ENCODE measurements around the gene KLF7.

DNA sequence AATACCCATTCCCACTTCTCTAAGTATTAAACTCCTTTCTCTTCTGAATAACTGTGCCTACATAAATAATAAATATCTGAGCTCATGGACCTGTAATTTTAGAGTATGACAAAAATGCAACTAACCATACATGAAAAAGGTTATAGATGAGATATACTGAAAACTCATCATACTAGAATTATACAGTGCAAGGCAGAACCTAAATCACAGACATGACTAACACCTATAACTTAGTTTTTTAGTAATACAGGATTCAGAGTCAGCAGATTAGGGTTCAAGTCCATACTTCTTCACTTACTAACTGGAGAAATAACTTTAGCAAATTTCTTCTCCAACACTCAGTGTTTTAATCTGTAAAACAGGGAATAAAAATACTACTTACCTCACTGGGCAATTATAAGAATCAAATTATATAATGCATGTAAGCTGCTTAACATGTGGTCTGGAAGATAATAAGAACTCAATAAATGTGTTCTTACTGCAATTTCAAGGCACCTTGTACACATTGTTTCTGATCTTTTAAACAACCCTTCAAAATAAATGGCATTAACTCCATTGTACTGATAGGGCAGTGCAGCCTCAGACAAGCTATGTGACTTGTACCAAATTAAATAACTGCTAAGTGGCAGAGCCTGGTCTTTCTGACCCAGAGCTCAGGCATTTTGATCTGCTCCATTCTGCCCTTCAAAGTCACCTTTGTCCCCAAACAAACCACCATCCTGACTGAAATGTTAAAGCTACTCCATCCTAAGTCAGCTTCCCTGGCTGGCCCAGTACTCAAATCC is 39.6 kb upstream of the KLF7 start:
- TF ChIP-seq, protein P1, sequence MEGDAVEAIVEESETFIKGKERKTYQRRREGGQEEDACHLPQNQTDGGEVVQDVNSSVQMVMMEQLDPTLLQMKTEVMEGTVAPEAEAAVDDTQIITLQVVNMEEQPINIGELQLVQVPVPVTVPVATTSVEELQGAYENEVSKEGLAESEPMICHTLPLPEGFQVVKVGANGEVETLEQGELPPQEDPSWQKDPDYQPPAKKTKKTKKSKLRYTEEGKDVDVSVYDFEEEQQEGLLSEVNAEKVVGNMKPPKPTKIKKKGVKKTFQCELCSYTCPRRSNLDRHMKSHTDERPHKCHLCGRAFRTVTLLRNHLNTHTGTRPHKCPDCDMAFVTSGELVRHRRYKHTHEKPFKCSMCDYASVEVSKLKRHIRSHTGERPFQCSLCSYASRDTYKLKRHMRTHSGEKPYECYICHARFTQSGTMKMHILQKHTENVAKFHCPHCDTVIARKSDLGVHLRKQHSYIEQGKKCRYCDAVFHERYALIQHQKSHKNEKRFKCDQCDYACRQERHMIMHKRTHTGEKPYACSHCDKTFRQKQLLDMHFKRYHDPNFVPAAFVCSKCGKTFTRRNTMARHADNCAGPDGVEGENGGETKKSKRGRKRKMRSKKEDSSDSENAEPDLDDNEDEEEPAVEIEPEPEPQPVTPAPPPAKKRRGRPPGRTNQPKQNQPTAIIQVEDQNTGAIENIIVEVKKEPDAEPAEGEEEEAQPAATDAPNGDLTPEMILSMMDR (IDR thresholded peaks at IDR 0.05): no peak
- no peak for TF ChIP-seq EP300 (IDR thresholded peaks at IDR 0.05)
- TF ChIP-seq POLR2A (IDR thresholded peaks at IDR 0.05): no peak
